Adrenal gland (tissue), 12 donors: ENCODE results near the gene SYNCRIP. TPM values are rescaled to one million over a fixed set of nuclear protein-coding genes. Genes with fewer than 3 reads are reported as not detected.
"Not testable (repeated sequence)": the region's sequence is repeated elsewhere in the genome, so short reads cannot be mapped to it uniquely, and the experiment has no call there.

Experiments
- DNase-seq, 7 donors: peaks; one replicate each; pipeline ENCODE4 v3.0.0-alpha.2; 2019 to 2020
- H3K27ac ChIP-seq, 5 donors: fragments of 200-600 bp; sonication (generic) in 4 of 5; 1 replicate in 3 of 5; 2 replicates in 2 of 5; pipeline versions ENCODE4 v1.5.1 to v1.8.0; 2016 to 2020; ENCODE audit warnings: mild to moderate bottlenecking in 1 of 5
- H3K27me3 ChIP-seq: fragments of 200-600 bp; 2 replicates; pipeline ENCODE4 v1.8.0; 2021
- H3K36me3 ChIP-seq, 2 donors: fragments of 200-600 bp; replicated peaks in 1 of 2; 1 replicate in 1 of 2; 2 replicates in 1 of 2; pipeline versions ENCODE4 v1.5.1 to v1.8.0; 2018 to 2022
- H3K4me1 ChIP-seq, 2 donors: fragments of 200-600 bp; replicated peaks in 1 of 2; 1 replicate in 1 of 2; 2 replicates in 1 of 2; pipeline versions ENCODE4 v1.5.1 to v1.8.0; 2018 to 2021
- H3K4me3 ChIP-seq, 4 donors: fragments of 200-600 bp; sonication (generic) in 3 of 4; one replicate each; pipeline ENCODE4 v1.5.1; 2016 to 2018
- H3K9me3 ChIP-seq, 3 donors: fragments of 200-600 bp; sonication (generic) in 1 of 3; replicated peaks in 1 of 3; 1 replicate in 2 of 3; 2 replicates in 1 of 3; pipeline versions ENCODE4 v1.5.1 to v1.8.0; 2016 to 2021
- POLR2A ChIP-seq, 2 donors: fragments of 450-650 bp; IDR thresholded peaks; one replicate each; pipeline ENCODE4 v1.6.1; 2017; ENCODE audit warnings: antibody characterized with exemption in 2 of 2, mild to moderate bottlenecking in 2 of 2, moderate library complexity in 1 of 2
- WGBS, 4 donors: extraction: QIAGEN DNeasy Blood & Tissue Kit in 2 of 4; methylation state at CpG; one replicate each; pipeline versions ENCODE4 v1.1.5 to v1.1.7; 2013 to 2017; 5-methylcytosine and 5-hydroxymethylcytosine counted together
- intact Hi-C, 2 donors: fragments of 100-400 bp; cut with DNase I; formaldehyde crosslinking; loops; one replicate each; pipeline versions ENCODE4 v1.14.1 to v1.15.0; 2022 to 2023
- polyA plus RNA-seq, 3 donors: library from polyadenylated mRNA; stranded (reverse); fragments of 200-250 nt in 2 of 3; fragments of 350-450 nt in 1 of 3; fragmentation: Illumina TruSeq in 1 of 3; extraction: RNeasy Lipid Tissue Mini Kit (QIAGEN cat#74804) in 1 of 3; gene quantifications; one replicate each; pipeline ENCODE4 v1.2.3, GENCODE V29; 2013 to 2014
- small RNA-seq, 2 donors: library from RNA; depleted of rRNA; stranded (forward); fragments of <200 nt; gene quantifications; one replicate each; pipeline ENCODE3, GENCODE V24; 2016
- total RNA-seq, 9 donors: library from RNA; depleted of rRNA in 4 of 9; stranded (reverse); fragments of >200 nt in 4 of 9; fragments of 120-200 nt in 1 of 9; fragmentation: NEBNext Ultra II Directional in 1 of 9; extraction: Animal tissue kit (Norgen Biotek cat#: 25700) in 1 of 9; gene quantifications; one replicate each; pipeline versions ENCODE4 v1.1.0 to v1.2.4, GENCODE V29; 2013 to 2023
- TF ChIP-seq, protein P1 (sequence below), 6 experiments: fragments of 450-650 bp in 4 of 6; fragments of 200-600 bp in 2 of 6; sonication (generic) in 1 of 6; IDR thresholded peaks; 1 replicate in 5 of 6; 2 replicates in 1 of 6; pipeline versions ENCODE4 v1.5.1 to v1.8.0; 2016 to 2021; ENCODE audit warnings: antibody characterized with exemption in 6 of 6, mild to moderate bottlenecking in 2 of 6, moderate library complexity in 1 of 6
- donor health status: healthy with polysubstance abuse.
- donor health status: Bipolar disorder and iron deficiency.
- donor health status: DM: yes; HTN: yes; CAD: no.
- donor health status: DM: no; HTN: no; CAD: no.
- donor health status: DM: no; HTN: no; CAD: no.
- donor health status: DM: yes; HTN: yes; CAD: no.

Gene SYNCRIP
- total and polyA plus RNA-seq, 12 donors = 21.9 to 173 (median 54.9) TPM

DNA sequence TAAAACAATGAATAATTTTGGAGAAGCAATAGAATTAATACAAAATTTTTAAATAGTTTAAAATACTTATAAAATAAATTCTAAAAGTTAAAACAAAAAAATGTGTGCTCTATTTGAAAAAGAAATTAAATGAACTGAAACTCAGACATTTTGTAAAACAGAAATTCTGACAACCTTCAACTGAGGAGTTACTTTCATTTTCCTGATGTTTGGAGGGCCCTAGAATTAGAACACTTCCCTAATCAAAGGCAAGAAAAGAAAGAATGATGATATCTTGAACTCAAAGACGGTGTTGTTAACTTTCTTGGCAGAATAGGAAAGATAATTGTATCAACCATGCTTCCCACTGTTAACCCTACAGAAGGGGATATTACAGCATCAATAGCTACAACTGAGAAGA lies 77.0 kb downstream of the SYNCRIP start:
- no peak overlapping the region for H3K4me3 ChIP-seq
- TF ChIP-seq, protein P1, sequence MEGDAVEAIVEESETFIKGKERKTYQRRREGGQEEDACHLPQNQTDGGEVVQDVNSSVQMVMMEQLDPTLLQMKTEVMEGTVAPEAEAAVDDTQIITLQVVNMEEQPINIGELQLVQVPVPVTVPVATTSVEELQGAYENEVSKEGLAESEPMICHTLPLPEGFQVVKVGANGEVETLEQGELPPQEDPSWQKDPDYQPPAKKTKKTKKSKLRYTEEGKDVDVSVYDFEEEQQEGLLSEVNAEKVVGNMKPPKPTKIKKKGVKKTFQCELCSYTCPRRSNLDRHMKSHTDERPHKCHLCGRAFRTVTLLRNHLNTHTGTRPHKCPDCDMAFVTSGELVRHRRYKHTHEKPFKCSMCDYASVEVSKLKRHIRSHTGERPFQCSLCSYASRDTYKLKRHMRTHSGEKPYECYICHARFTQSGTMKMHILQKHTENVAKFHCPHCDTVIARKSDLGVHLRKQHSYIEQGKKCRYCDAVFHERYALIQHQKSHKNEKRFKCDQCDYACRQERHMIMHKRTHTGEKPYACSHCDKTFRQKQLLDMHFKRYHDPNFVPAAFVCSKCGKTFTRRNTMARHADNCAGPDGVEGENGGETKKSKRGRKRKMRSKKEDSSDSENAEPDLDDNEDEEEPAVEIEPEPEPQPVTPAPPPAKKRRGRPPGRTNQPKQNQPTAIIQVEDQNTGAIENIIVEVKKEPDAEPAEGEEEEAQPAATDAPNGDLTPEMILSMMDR (IDR thresholded peaks at IDR 0.05) = no peak
- no peak for TF ChIP-seq POLR2A (IDR thresholded peaks at IDR 0.05)
- WGBS, 4 donors = 3 to 24% (median 10%) methylated on average over 1 of the region's 1 CpG
- H3K4me1 ChIP-seq = no peaks in the 10 kb centered on the region
- no peaks in the 10 kb centered on the region for H3K9me3 ChIP-seq
- intact Hi-C loops = no loop called here
- no peak for DNase-seq
- H3K27me3 ChIP-seq = no peaks in the 10 kb centered on the region
- no peak overlapping the region for H3K27ac ChIP-seq
- peaks cover 0 to 4% of the 10 kb centered on the region in 2 donors for H3K36me3 ChIP-seq

DNA sequence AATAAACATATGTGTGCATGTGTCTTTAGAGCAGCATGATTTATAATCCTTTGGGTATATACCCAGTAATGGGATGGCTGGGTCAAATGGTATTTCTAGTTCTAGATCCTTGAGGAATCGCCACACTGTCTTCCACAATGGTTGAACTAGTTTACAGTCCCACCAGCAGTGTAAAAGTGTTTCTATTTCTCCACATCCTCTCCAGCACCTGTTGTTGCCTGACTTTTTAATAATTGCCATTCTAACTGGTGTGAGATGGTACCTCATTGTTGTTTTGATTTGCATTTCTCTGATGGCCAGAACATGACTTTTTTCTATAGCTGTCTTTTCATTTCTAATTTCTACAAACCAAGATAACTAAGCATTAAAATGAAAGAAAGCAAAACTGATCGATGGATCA lies 78.5 kb downstream of the SYNCRIP start:
- H3K36me3 ChIP-seq, DNase-seq, H3K27me3 ChIP-seq, H3K9me3 ChIP-seq, intact Hi-C loops, H3K4me1 ChIP-seq, H3K27ac ChIP-seq, H3K4me3 ChIP-seq: not testable (repeated sequence)
- 95 to 100% (median 97%) methylated on average over 1 to 2 of the region's 2 CpGs for WGBS, 4 donors

Small RNA genes lying within 50 kb of the gene (small RNA-seq; reads per million reads assigned to genes)
- 0 reads per million in 2 donors for gene SNORD50B

Other genes starting within 250 kb of the SYNCRIP start
- gene NT5E, start 192.8 kb downstream of the SYNCRIP start, total RNA-seq = 10 to 100 TPM in 5 of 9 donors, 1 to 10 TPM in 4; 3.6 to 13.2 (median 10.6) TPM
- 10 to 100 TPM in 1 of 3 donors, 1 to 10 TPM in 2; 2.9 to 14.2 (median 3.2) TPM for gene NT5E, start 192.8 kb downstream of the SYNCRIP start, polyA plus RNA-seq
- gene SNX14, start 49.0 kb downstream of the SYNCRIP start, total RNA-seq = 100 to 1,000 TPM in 3 of 9 donors, 10 to 100 TPM in 6; 60.0 to 141 (median 83.4) TPM
- 100 to 1,000 TPM in 2 of 3 donors, 10 to 100 TPM in 1; 86.6 to 192 (median 105) TPM for gene SNX14, start 49.0 kb downstream of the SYNCRIP start, polyA plus RNA-seq